T-helper 2 cell treated with Interferon-gamma antibody and Interleukin-4, amounts not matched to agents 100 ng/mL and 5 ng/mL, for 36 hours (primary cell): ENCODE measurements around the gene PTPRN2. TPM values are rescaled to one million over a fixed set of nuclear protein-coding genes. Genes with fewer than 3 reads are reported as not detected.
"Not testable (repeated sequence)": the region's sequence is repeated elsewhere in the genome, so short reads cannot be mapped to it uniquely, and the experiment has no call there.

Source experiments
- intact Hi-C: fragments of 100-400 bp; cut with micrococcal nuclease; formaldehyde crosslinking; loops from one replicate; pipeline ENCODE4 v1.15.1; 2023
- total RNA-seq: library from RNA; stranded (reverse); gene quantifications from 2 replicates; pipeline ENCODE4 v1.2.3, GENCODE V29; 2022

PTPRN2 gene
- total RNA-seq, 1 donor from 2014 or later = 5.1 TPM

- intact Hi-C loops = loop anchor here (10.0 kb wide), 1 partner anchor 175 kb away; no protein-coding TSS in a partner anchor
Measured at GRCh38 chr7:157609932-157610640, 977.5 kb downstream of the PTPRN2 start.

- intact Hi-C loops = no loop called here
Measured at GRCh38 chr7:157609516-157609915, 978.1 kb downstream of the PTPRN2 start.

- intact Hi-C loops = no loop called here
Measured at GRCh38 chr7:157607218-157607617, 980.4 kb downstream of the PTPRN2 start.

- intact Hi-C loops = no loop called here
Measured at GRCh38 chr7:157606140-157606539, 981.5 kb downstream of the PTPRN2 start.

GRCh38 chr7:157605638-157606037 lies 982.0 kb downstream of the PTPRN2 start:
- intact Hi-C loops = no loop called here

GRCh38 chr7:157604661-157605381 lies 982.8 kb downstream of the PTPRN2 start:
- intact Hi-C loops = no loop called here

GRCh38 chr7:157603716-157604115 lies 983.9 kb downstream of the PTPRN2 start:
- intact Hi-C loops = no loop called here

- intact Hi-C loops = no loop called here
Measured at GRCh38 chr7:157603005-157603404, 984.6 kb downstream of the PTPRN2 start.

GRCh38 chr7:157602581-157602980 lies 985.0 kb downstream of the PTPRN2 start:
- intact Hi-C loops = no loop called here

GRCh38 chr7:157602156-157602555 lies 985.5 kb downstream of the PTPRN2 start:
- intact Hi-C loops = no loop called here

- intact Hi-C loops = no loop called here
Measured at GRCh38 chr7:157601530-157601929, 986.1 kb downstream of the PTPRN2 start.

- intact Hi-C loops = no loop called here
Measured at GRCh38 chr7:157599491-157599890, 988.1 kb downstream of the PTPRN2 start.

GRCh38 chr7:157597562-157597961 lies 990.1 kb downstream of the PTPRN2 start:
- intact Hi-C loops = no loop called here

GRCh38 chr7:157596881-157597280 lies 990.7 kb downstream of the PTPRN2 start:
- intact Hi-C loops = no loop called here

- intact Hi-C loops = no loop called here
Measured at GRCh38 chr7:157596471-157596870, 991.2 kb downstream of the PTPRN2 start.

- intact Hi-C loops = no loop called here
Measured at GRCh38 chr7:157596026-157596425, 991.6 kb downstream of the PTPRN2 start.

GRCh38 chr7:157595086-157595855 lies 992.4 kb downstream of the PTPRN2 start:
- intact Hi-C loops = no loop called here

GRCh38 chr7:157594306-157594705 lies 993.3 kb downstream of the PTPRN2 start:
- intact Hi-C loops = no loop called here

- intact Hi-C loops = no loop called here
Measured at GRCh38 chr7:157593541-157593940, 994.1 kb downstream of the PTPRN2 start.

GRCh38 chr7:157592636-157593320 lies 994.8 kb downstream of the PTPRN2 start:
- intact Hi-C loops = not testable (repeated sequence)

- intact Hi-C loops = no loop called here
Measured at GRCh38 chr7:157590526-157590925, 997.1 kb downstream of the PTPRN2 start.
